Stimulated activated CD8-positive, alpha-beta memory T cell treated with anti-CD3 and anti-CD28 coated beads, Interleukin-2, amount 100 ng/mL, for 1 hour (primary cell): Measurements from ENCODE around the gene MYADM.
"Not testable (repeated sequence)": the region's sequence is repeated elsewhere in the genome, so short reads cannot be mapped to it uniquely, and the experiment has no call there.

Source experiments
- DNase-seq, 2 donors: peaks; one replicate each; pipeline ENCODE4 v3.0.0-alpha.2; 2020; ENCODE audit warnings: low read depth in 2 of 2

Gene MYADM

GRCh38 chr19:53868892-53869804, 1.5 kb downstream of the MYADM start:
- peak; percentile 71 to 81 for DNase-seq

GRCh38 chr19:53869805-53870484, 2.3 kb downstream of the MYADM start:
- DNase-seq = not testable (repeated sequence)

- no peak for DNase-seq
Observed at GRCh38 chr19:53870485-53870844, 2.8 kb downstream of the MYADM start.

- no peak for DNase-seq
Observed at GRCh38 chr19:53871454-53871853, 3.8 kb downstream of the MYADM start.

- DNase-seq = no peak
Observed at GRCh38 chr19:53872762-53873161, 5.1 kb downstream of the MYADM start.

GRCh38 chr19:53873773-53874605, 6.3 kb downstream of the MYADM start:
- DNase-seq = no peak

GRCh38 chr19:53874606-53874990, 6.9 kb downstream of the MYADM start:
- DNase-seq = no peak

GRCh38 chr19:53875602-53876325, 8.1 kb downstream of the MYADM start:
- no peak for DNase-seq

GRCh38 chr19:53876651-53877224, 9.1 kb downstream of the MYADM start:
- DNase-seq = no peak

GRCh38 chr19:53877361-53877766, 9.7 kb downstream of the MYADM start:
- no peak for DNase-seq

- DNase-seq = no peak
Observed at GRCh38 chr19:53878776-53879139, 11.1 kb downstream of the MYADM start.

GRCh38 chr19:53879140-53880081, 11.7 kb downstream of the MYADM start:
- peak; percentile 65 to 66 for DNase-seq

GRCh38 chr19:53880711-53881481, 13.2 kb downstream of the MYADM start:
- no peak for DNase-seq

GRCh38 chr19:53881482-53882390, 14.1 kb downstream of the MYADM start, which contains the start of gene PRKCG:
Gene PRKCG (plus strand): TSS chr19:53882197. CDS start chr19:53882495, 298 bp downstream.
- no peak for DNase-seq

- DNase-seq = no peak
Observed at GRCh38 chr19:53882391-53883050, 14.8 kb downstream of the MYADM start.

GRCh38 chr19:53883231-53883661, 15.6 kb downstream of the MYADM start:
- no peak for DNase-seq

- DNase-seq = no peak
Observed at GRCh38 chr19:53883741-53884140, 16.1 kb downstream of the MYADM start.

- DNase-seq = no peak
Observed at GRCh38 chr19:53884256-53884655, 16.6 kb downstream of the MYADM start.
